Adrenal gland (tissue), 12 donors: ENCODE results near the gene PCID2. TPM values are rescaled to one million over a fixed set of nuclear protein-coding genes. Genes with fewer than 3 reads are reported as not detected.
A peak's percentile ranks its signal among the peaks of the same experiment; 100 is the strongest.

Experiments used
- DNase-seq, 7 donors: peaks; one replicate each; pipeline ENCODE4 v3.0.0-alpha.2; 2019 to 2020
- H3K27ac ChIP-seq, 5 donors: fragments of 200-600 bp; sonication (generic) in 4 of 5; 1 replicate in 3 of 5; 2 replicates in 2 of 5; pipeline versions ENCODE4 v1.5.1 to v1.8.0; 2016 to 2020; ENCODE audit warnings: mild to moderate bottlenecking in 1 of 5
- H3K27me3 ChIP-seq: fragments of 200-600 bp; 2 replicates; pipeline ENCODE4 v1.8.0; 2021
- H3K36me3 ChIP-seq, 2 donors: fragments of 200-600 bp; replicated peaks in 1 of 2; 1 replicate in 1 of 2; 2 replicates in 1 of 2; pipeline versions ENCODE4 v1.5.1 to v1.8.0; 2018 to 2022
- H3K4me1 ChIP-seq, 2 donors: fragments of 200-600 bp; replicated peaks in 1 of 2; 1 replicate in 1 of 2; 2 replicates in 1 of 2; pipeline versions ENCODE4 v1.5.1 to v1.8.0; 2018 to 2021
- H3K4me3 ChIP-seq, 4 donors: fragments of 200-600 bp; sonication (generic) in 3 of 4; one replicate each; pipeline ENCODE4 v1.5.1; 2016 to 2018
- H3K9me3 ChIP-seq, 3 donors: fragments of 200-600 bp; sonication (generic) in 1 of 3; replicated peaks in 1 of 3; 1 replicate in 2 of 3; 2 replicates in 1 of 3; pipeline versions ENCODE4 v1.5.1 to v1.8.0; 2016 to 2021
- POLR2A ChIP-seq, 2 donors: fragments of 450-650 bp; IDR thresholded peaks; one replicate each; pipeline ENCODE4 v1.6.1; 2017; ENCODE audit warnings: antibody characterized with exemption in 2 of 2, mild to moderate bottlenecking in 2 of 2, moderate library complexity in 1 of 2
- WGBS, 4 donors: extraction: QIAGEN DNeasy Blood & Tissue Kit in 2 of 4; methylation state at CpG; one replicate each; pipeline versions ENCODE4 v1.1.5 to v1.1.7; 2013 to 2017; 5-methylcytosine and 5-hydroxymethylcytosine counted together
- intact Hi-C, 2 donors: fragments of 100-400 bp; cut with DNase I; formaldehyde crosslinking; loops; one replicate each; pipeline versions ENCODE4 v1.14.1 to v1.15.0; 2022 to 2023
- polyA plus RNA-seq, 3 donors: library from polyadenylated mRNA; stranded (reverse); fragments of 200-250 nt in 2 of 3; fragments of 350-450 nt in 1 of 3; fragmentation: Illumina TruSeq in 1 of 3; extraction: RNeasy Lipid Tissue Mini Kit (QIAGEN cat#74804) in 1 of 3; gene quantifications; one replicate each; pipeline ENCODE4 v1.2.3, GENCODE V29; 2013 to 2014
- small RNA-seq, 2 donors: library from RNA; depleted of rRNA; stranded (forward); fragments of <200 nt; gene quantifications; one replicate each; pipeline ENCODE3, GENCODE V24; 2016
- total RNA-seq, 9 donors: library from RNA; depleted of rRNA in 4 of 9; stranded (reverse); fragments of >200 nt in 4 of 9; fragments of 120-200 nt in 1 of 9; fragmentation: NEBNext Ultra II Directional in 1 of 9; extraction: Animal tissue kit (Norgen Biotek cat#: 25700) in 1 of 9; gene quantifications; one replicate each; pipeline versions ENCODE4 v1.1.0 to v1.2.4, GENCODE V29; 2013 to 2023
- TF ChIP-seq, protein P1 (sequence below), 6 experiments: fragments of 450-650 bp in 4 of 6; fragments of 200-600 bp in 2 of 6; sonication (generic) in 1 of 6; IDR thresholded peaks; 1 replicate in 5 of 6; 2 replicates in 1 of 6; pipeline versions ENCODE4 v1.5.1 to v1.8.0; 2016 to 2021; ENCODE audit warnings: antibody characterized with exemption in 6 of 6, mild to moderate bottlenecking in 2 of 6, moderate library complexity in 1 of 6
- donor health status: healthy with polysubstance abuse.
- donor health status: Bipolar disorder and iron deficiency.
- donor health status: DM: yes; HTN: yes; CAD: no.
- donor health status: DM: no; HTN: no; CAD: no.
- donor health status: DM: no; HTN: no; CAD: no.
- donor health status: DM: yes; HTN: yes; CAD: no.

The PCID2 gene
- total and polyA plus RNA-seq, 12 donors, result 26.4 to 87.2 (median 45.3) TPM

DNA sequence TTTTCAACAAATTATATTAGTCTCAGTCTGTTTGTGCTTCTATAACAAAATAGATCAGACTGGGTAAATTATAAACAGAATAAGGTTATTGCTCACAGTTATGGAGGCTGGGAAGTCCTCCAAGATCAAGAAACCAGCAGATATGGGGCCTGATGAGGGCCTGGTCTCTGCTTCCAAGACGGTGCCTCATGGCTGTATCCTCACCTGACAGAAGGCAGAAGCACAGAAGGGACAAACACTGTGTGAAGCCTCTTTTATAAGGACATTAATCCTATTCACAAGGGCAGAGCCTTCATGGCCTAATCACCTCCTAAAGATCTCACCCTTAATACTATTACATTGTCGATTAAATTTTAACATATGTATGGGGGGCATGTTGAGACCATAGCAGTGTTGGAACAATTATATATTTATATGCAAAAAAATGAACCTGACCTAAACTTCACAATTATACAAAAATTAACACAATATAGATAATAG, 73.1 kb downstream of the PCID2 start:
- no peaks in the 10 kb centered on the region for H3K27me3 ChIP-seq
- intact Hi-C loops, result no loop called here
- no peak for TF ChIP-seq POLR2A (IDR thresholded peaks at IDR 0.05)
- TF ChIP-seq, protein P1, sequence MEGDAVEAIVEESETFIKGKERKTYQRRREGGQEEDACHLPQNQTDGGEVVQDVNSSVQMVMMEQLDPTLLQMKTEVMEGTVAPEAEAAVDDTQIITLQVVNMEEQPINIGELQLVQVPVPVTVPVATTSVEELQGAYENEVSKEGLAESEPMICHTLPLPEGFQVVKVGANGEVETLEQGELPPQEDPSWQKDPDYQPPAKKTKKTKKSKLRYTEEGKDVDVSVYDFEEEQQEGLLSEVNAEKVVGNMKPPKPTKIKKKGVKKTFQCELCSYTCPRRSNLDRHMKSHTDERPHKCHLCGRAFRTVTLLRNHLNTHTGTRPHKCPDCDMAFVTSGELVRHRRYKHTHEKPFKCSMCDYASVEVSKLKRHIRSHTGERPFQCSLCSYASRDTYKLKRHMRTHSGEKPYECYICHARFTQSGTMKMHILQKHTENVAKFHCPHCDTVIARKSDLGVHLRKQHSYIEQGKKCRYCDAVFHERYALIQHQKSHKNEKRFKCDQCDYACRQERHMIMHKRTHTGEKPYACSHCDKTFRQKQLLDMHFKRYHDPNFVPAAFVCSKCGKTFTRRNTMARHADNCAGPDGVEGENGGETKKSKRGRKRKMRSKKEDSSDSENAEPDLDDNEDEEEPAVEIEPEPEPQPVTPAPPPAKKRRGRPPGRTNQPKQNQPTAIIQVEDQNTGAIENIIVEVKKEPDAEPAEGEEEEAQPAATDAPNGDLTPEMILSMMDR (IDR thresholded peaks at IDR 0.05), result no peak
- no peaks in the 10 kb centered on the region for H3K4me1 ChIP-seq
- no peaks in the 10 kb centered on the region for H3K36me3 ChIP-seq
- H3K9me3 ChIP-seq, result no peaks in the 10 kb centered on the region
- no peak overlapping the region for H3K4me3 ChIP-seq
- DNase-seq, result no peak
- H3K27ac ChIP-seq, result no peak overlapping the region
- WGBS, 4 donors, result 88 to 90% (median 90%) methylated on average over 2 of the region's 2 CpGs

DNA sequence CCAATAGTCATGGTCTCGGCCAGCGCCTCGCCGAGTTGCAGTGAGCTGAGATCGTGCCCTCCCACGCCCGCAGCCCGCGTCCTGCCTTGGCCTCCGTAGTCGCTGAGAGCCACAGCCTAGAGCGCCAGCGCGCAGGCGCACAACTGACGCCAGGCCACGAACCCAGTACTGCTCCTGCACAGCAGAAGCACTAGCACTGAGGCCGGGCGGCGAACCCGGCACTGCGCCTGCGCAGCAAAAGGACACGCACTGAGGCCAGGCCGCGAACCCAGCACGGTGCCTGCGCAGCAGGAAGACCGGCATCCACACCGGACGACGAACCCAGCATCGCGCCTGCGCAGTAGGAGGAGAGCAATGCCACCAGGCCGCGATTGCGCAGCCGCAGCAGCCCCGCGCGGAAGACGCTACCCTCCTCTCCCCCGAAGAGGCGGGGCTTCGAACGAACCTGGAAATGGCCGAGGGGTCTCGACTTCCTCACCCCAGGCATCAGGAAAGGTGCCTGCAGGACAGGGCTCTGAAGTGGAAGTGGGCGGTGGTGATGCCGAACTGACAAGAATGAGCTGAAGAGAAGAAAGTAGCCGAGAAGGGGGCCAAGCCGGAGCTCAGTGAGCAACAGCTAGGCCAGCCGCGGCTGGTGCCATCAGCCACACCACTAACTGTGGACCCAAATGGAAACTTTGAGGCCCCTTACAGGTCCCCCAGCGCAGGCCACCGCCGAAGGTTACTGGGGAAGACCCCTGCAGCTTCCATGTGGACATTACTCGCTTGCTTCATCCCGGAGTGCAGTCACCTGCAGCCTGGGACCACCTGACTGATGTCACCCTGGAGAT, 78.3 kb downstream of the PCID2 start:
- intact Hi-C loops, result no loop called here
- peak in 3 of 7 donors; percentile 32 to 58 (median 33) for DNase-seq
- H3K4me3 ChIP-seq, result peak overlapping the region in 1 of 4 donors; percentile 46
- WGBS, 4 donors, result 46 to 56% (median 52%) methylated on average over 33 to 60 of the region's 60 CpGs
- H3K9me3 ChIP-seq, result no peaks in the 10 kb centered on the region
- H3K27ac ChIP-seq, result no peak overlapping the region
- no peaks in the 10 kb centered on the region for H3K4me1 ChIP-seq
- H3K36me3 ChIP-seq, result no peaks in the 10 kb centered on the region
- no peaks in the 10 kb centered on the region for H3K27me3 ChIP-seq
- TF ChIP-seq POLR2A (IDR thresholded peaks at IDR 0.05), result no peak
- TF ChIP-seq, protein P1 (IDR thresholded peaks at IDR 0.05), result no peak

DNA sequence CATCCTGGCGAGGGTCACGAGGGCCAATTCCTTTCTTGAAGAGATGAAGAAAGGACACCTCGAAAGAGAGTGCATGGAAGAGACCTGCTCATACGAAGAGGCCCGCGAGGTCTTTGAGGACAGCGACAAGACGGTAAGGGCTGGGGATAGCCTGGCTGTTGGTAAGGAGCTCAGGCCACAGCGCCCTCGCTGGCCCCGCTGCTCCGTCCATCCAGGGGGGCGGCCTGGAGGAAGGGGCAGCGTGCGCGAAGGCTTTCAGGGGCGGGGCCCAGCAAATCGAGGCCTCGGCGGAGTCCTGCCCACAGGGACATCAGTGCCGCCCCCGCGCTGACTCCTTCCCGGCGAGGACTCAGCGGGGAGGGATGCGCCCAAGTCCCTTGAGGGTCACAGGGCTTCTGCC, 79.0 kb downstream of the PCID2 start:
- intact Hi-C loops, result no loop called here
- no peak for DNase-seq
- Histone ChIP-seq H3K36me3 (no peaks in the 10 kb centered on the region), H3K27ac (no peak overlapping the region), H3K4me1 (no peaks in the 10 kb centered on the region), H3K27me3 (no peaks in the 10 kb centered on the region), H3K4me3 (peak overlapping the region in 1 of 4 donors; percentile 46), H3K9me3 (no peaks in the 10 kb centered on the region)
- TF ChIP-seq POLR2A (IDR thresholded peaks at IDR 0.05), result no peak
- TF ChIP-seq, protein P1 (IDR thresholded peaks at IDR 0.05), result no peak
- 70 to 81% (median 76%) methylated on average over 24 to 27 of the region's 27 CpGs for WGBS, 4 donors

Small RNA genes lying within 50 kb of the gene (small RNA-seq; reads per million reads assigned to genes)
- gene AL137002.1, result 0 reads per million in 2 donors

Other genes with a start within 250 kb of the PCID2 start
- 10 to 100 TPM in 7 of 9 donors, 1 to 10 TPM in 2; 8.1 to 24.9 (median 14.0) TPM for gene MCF2L, start 239.5 kb downstream of the PCID2 start, total RNA-seq
- gene MCF2L, start 239.5 kb downstream of the PCID2 start, polyA plus RNA-seq, result 10 to 100 TPM in 2 of 3 donors, 1 to 10 TPM in 1; 7.6 to 49.0 (median 30.3) TPM
- under 1 TPM in 2 of 9 donors, not detected in 7; 0.06 to 0.61 TPM for gene F7, start 102.9 kb downstream of the PCID2 start, total RNA-seq
- gene F7, start 102.9 kb downstream of the PCID2 start, polyA plus RNA-seq, result under 1 TPM; 0.05 to 0.10 (median 0.08) TPM
- 10 to 100 TPM in 6 of 9 donors, 1 to 10 TPM in 3; 4.4 to 54.4 (median 12.0) TPM for gene F10, start 85.9 kb downstream of the PCID2 start, total RNA-seq
- 10 to 100 TPM in 2 of 3 donors, 1 to 10 TPM in 1; 6.1 to 81.8 (median 48.3) TPM for gene F10, start 85.9 kb downstream of the PCID2 start, polyA plus RNA-seq
- under 1 TPM in 1 of 9 donors, not detected in 8; 0.17 TPM for gene PROZ, start 50.0 kb downstream of the PCID2 start, total RNA-seq
- gene PROZ, start 50.0 kb downstream of the PCID2 start, polyA plus RNA-seq, result not detected
- gene CUL4A, start 944 bp upstream of the PCID2 start, total RNA-seq, result 10 to 100 TPM; 53.5 to 90.4 (median 61.6) TPM
- gene CUL4A, start 944 bp upstream of the PCID2 start, polyA plus RNA-seq, result 10 to 100 TPM; 27.6 to 62.8 (median 40.3) TPM
- 100 to 1,000 TPM in 8 of 9 donors, 10 to 100 TPM in 1; 70.5 to 267 (median 184) TPM for gene LAMP1, start 88.6 kb upstream of the PCID2 start, total RNA-seq
- gene LAMP1, start 88.6 kb upstream of the PCID2 start, polyA plus RNA-seq, result 100 to 1,000 TPM in 1 of 3 donors, 10 to 100 TPM in 2; 40.6 to 106 (median 42.2) TPM
- 10 to 100 TPM in 7 of 9 donors, 1 to 10 TPM in 2; 1.8 to 28.0 (median 15.0) TPM for gene GRTP1, start 155.5 kb upstream of the PCID2 start, total RNA-seq
- 1 to 10 TPM; 6.8 to 7.9 (median 7.0) TPM for gene GRTP1, start 155.5 kb upstream of the PCID2 start, polyA plus RNA-seq
- gene ADPRHL1, start 244.8 kb upstream of the PCID2 start, total RNA-seq, result 10 to 100 TPM in 2 of 9 donors, 1 to 10 TPM in 7; 2.7 to 14.2 (median 4.4) TPM
- 1 to 10 TPM; 2.0 to 4.2 (median 3.3) TPM for gene ADPRHL1, start 244.8 kb upstream of the PCID2 start, polyA plus RNA-seq